OCI-LY7 (cell line): Measurements from ENCODE around the gene PALMD. TPM values are rescaled to one million over a fixed set of nuclear protein-coding genes. Genes with fewer than 3 reads are reported as not detected.

Experiments
- BruUV-seq: library from RNA; stranded (reverse); fragments of 400-500 nt; replicated peaks from 2 replicates; lab custom pipeline; 2021; lab: Mats Ljungman, UMichigan
- CTCF ChIA-PET: fragments of 300-600 bp; sonication (Branson Sonifier 250); formaldehyde crosslinking; loops from one replicate; lab custom pipeline; 2022; ENCODE audit warnings: antibody characterized with exemption; ENCODE audit not compliant: unreplicated experiment; lab: Charles Lee
- POLR2A ChIA-PET: fragments of 300-600 bp; sonication (Branson Sonifier 250); formaldehyde crosslinking; loops from one replicate; lab custom pipeline; 2022; ENCODE audit warnings: antibody characterized with exemption; lab: Charles Lee
- DNase-seq: peaks from one replicate; pipeline ENCODE4 v3.0.0-alpha.2; 2015; ENCODE audit warnings: low spot score
- H2AFZ ChIP-seq: fragments of 200-600 bp; sonication (generic), shearing (Covaris generic); 2 replicates; pipeline ENCODE4 v1.6.1; 2014; ENCODE audit warnings: mild to moderate bottlenecking, antibody characterized with exemption, low read length, moderate library complexity
- H3K27ac ChIP-seq: fragments of 200-600 bp; sonication (generic); 2 replicates; pipeline ENCODE4 v1.5.1; 2014; ENCODE audit warnings: mixed run types, low read depth, mild to moderate bottlenecking, moderate library complexity, low read length, inconsistent platforms; ENCODE audit not compliant: poor library complexity, severe bottlenecking
- H3K36me3 ChIP-seq: fragments of 200-600 bp; sonication (generic); 2 replicates; pipeline ENCODE4 v1.6.1; 2014; ENCODE audit warnings: mild to moderate bottlenecking, antibody characterized with exemption, low read length, moderate library complexity, mixed read lengths; ENCODE audit not compliant: insufficient read depth
- H3K4me1 ChIP-seq: fragments of 200-600 bp; sonication (generic); 2 replicates; pipeline ENCODE4 v1.5.1; 2014; ENCODE audit warnings: mild to moderate bottlenecking, low read length; ENCODE audit not compliant: insufficient read depth, poor library complexity, severe bottlenecking
- H3K4me2 ChIP-seq: fragments of 200-600 bp; sonication (generic); 2 replicates; pipeline ENCODE4 v1.6.1; 2014; ENCODE audit warnings: mild to moderate bottlenecking, low read length
- H3K4me3 ChIP-seq: fragments of 200-600 bp; sonication (generic); 2 replicates; pipeline ENCODE4 v1.5.1; 2014; ENCODE audit warnings: mild to moderate bottlenecking, low read depth, low read length; ENCODE audit not compliant: poor library complexity, severe bottlenecking
- H3K79me2 ChIP-seq: fragments of 200-600 bp; sonication (generic); 2 replicates; pipeline ENCODE4 v1.6.1; 2016; ENCODE audit warnings: low read depth, mild to moderate bottlenecking, low read length, moderate library complexity, mixed read lengths; ENCODE audit not compliant: insufficient read depth
- H3K9me2 ChIP-seq: fragments of 200-600 bp; sonication (generic); 2 replicates; pipeline ENCODE4 v1.6.1; 2016; ENCODE audit warnings: mild to moderate bottlenecking, low read length, mixed read lengths; ENCODE audit not compliant: insufficient read depth
- H3K9me3 ChIP-seq: fragments of 200-600 bp; sonication (generic); 2 replicates; pipeline ENCODE4 v1.6.1; 2014; ENCODE audit warnings: mild to moderate bottlenecking, mixed run types, low read length, mixed read lengths
- H4K20me1 ChIP-seq: fragments of 200-600 bp; sonication (generic); 2 replicates; pipeline ENCODE4 v1.6.1; 2014; ENCODE audit warnings: mild to moderate bottlenecking, antibody characterized with exemption, low read length, moderate library complexity, mixed read lengths; ENCODE audit not compliant: insufficient read depth
- EZH2phosphoT487 ChIP-seq: fragments of 200-600 bp; sonication (generic); IDR thresholded peaks from 2 replicates; pipeline ENCODE4 v1.6.1; 2018; ENCODE audit warnings: low read depth, borderline replicate concordance, mild to moderate bottlenecking, mixed run types, antibody characterized with exemption, low read length, moderate library complexity, mixed read lengths
- intact Hi-C: fragments of 100-400 bp; cut with micrococcal nuclease; formaldehyde crosslinking; loops from one replicate; pipeline ENCODE4 v1.10.0; 2022; ENCODE audit not compliant: unreplicated experiment
- total RNA-seq, 2 experiments: library from RNA; depleted of rRNA in 1 of 2; stranded (reverse); fragments of >200 nt in 1 of 2; shearing (Covaris generic) in 1 of 2; gene quantifications; 2 replicates each; pipeline ENCODE4 v1.2.3, GENCODE V29; 2014 to 2022
- TF ChIP-seq, protein P1 (sequence below): fragments of 200-600 bp; sonication (generic); conservative IDR thresholded peaks from 2 replicates; pipeline ENCODE4 v1.5.1; 2014; ENCODE audit warnings: mild to moderate bottlenecking, antibody characterized with exemption, low read length, moderate library complexity, mixed read lengths

PALMD gene
- total RNA-seq, 2 experiments from 2014 or later, result not detected

DNA sequence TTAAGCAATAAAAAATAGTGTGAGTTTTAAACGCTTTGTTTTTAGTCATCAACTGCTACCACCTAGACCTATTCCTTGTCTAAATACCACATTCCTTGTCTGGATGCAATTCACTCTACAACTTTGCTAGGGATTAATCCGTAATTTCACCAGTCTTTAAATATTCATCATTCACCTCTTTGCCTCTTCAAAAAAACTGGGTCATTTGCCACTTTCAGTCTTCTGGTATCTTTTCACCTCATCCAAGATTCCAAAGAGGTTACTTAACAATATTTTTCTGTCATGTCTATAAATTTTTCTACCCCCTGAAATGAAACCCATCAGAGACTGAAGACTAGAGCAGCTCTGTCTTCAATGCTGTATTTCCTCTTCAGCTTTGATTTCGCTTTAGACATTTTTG, 9.5 kb downstream of the PALMD start:
- Histone ChIP-seq H3K4me3 (no peak overlapping the region), H3K4me1 (no peaks in the 10 kb centered on the region), H4K20me1 (no peaks in the 10 kb centered on the region), H3K4me2 (no peak overlapping the region), H2AFZ (no peak overlapping the region), H3K9me2 (no peaks in the 10 kb centered on the region), H3K27ac (no peak overlapping the region), H3K79me2 (no peaks in the 10 kb centered on the region), H3K36me3 (no peaks in the 10 kb centered on the region), H3K9me3 (no peaks in the 10 kb centered on the region)
- DNase-seq, result no peak
- TF ChIP-seq EZH2phosphoT487, result no peak
- TF ChIP-seq, protein P1, sequence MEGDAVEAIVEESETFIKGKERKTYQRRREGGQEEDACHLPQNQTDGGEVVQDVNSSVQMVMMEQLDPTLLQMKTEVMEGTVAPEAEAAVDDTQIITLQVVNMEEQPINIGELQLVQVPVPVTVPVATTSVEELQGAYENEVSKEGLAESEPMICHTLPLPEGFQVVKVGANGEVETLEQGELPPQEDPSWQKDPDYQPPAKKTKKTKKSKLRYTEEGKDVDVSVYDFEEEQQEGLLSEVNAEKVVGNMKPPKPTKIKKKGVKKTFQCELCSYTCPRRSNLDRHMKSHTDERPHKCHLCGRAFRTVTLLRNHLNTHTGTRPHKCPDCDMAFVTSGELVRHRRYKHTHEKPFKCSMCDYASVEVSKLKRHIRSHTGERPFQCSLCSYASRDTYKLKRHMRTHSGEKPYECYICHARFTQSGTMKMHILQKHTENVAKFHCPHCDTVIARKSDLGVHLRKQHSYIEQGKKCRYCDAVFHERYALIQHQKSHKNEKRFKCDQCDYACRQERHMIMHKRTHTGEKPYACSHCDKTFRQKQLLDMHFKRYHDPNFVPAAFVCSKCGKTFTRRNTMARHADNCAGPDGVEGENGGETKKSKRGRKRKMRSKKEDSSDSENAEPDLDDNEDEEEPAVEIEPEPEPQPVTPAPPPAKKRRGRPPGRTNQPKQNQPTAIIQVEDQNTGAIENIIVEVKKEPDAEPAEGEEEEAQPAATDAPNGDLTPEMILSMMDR, result no peak
- intact Hi-C loops, result no loop called here
- ChIA-PET POLR2A (no interaction called here), CTCF (no interaction called here)
- BruUV-seq, result no TSS peak

DNA sequence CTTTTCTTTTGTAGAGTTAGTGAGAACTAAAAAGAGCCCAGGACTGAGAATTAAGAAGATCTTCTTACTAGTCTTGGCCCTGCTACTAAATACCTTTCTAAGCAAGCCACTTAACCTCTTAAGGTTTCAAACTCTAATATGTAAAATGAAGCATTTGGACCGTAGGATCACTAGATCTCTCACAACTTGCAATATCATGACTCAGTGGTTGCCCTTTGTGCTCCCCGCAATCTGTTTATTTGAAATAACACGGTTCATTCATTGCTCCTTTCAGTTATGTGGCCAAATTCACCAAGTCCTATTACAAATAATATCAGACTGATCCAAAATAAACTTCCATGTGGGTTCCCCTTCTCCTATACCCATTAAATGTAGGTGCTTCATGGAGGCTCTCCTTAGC, 10.8 kb downstream of the PALMD start:
- CTCF ChIA-PET, result no interaction called here
- Histone ChIP-seq H3K4me3 (no peak overlapping the region), H3K9me3 (no peaks in the 10 kb centered on the region), H3K27ac (no peak overlapping the region), H4K20me1 (no peaks in the 10 kb centered on the region), H3K9me2 (no peaks in the 10 kb centered on the region), H3K4me2 (no peak overlapping the region), H2AFZ (no peak overlapping the region), H3K4me1 (no peaks in the 10 kb centered on the region), H3K36me3 (no peaks in the 10 kb centered on the region), H3K79me2 (no peaks in the 10 kb centered on the region)
- no TSS peak for BruUV-seq
- intact Hi-C loops, result no loop called here
- TF ChIP-seq, protein P1, result no peak
- no peak for TF ChIP-seq EZH2phosphoT487
- POLR2A ChIA-PET, result interaction anchor here (0.7 kb wide), 1 partner anchor 61 kb away, joined by 3 read pairs; no protein-coding TSS in a partner anchor
- DNase-seq, result no peak

DNA sequence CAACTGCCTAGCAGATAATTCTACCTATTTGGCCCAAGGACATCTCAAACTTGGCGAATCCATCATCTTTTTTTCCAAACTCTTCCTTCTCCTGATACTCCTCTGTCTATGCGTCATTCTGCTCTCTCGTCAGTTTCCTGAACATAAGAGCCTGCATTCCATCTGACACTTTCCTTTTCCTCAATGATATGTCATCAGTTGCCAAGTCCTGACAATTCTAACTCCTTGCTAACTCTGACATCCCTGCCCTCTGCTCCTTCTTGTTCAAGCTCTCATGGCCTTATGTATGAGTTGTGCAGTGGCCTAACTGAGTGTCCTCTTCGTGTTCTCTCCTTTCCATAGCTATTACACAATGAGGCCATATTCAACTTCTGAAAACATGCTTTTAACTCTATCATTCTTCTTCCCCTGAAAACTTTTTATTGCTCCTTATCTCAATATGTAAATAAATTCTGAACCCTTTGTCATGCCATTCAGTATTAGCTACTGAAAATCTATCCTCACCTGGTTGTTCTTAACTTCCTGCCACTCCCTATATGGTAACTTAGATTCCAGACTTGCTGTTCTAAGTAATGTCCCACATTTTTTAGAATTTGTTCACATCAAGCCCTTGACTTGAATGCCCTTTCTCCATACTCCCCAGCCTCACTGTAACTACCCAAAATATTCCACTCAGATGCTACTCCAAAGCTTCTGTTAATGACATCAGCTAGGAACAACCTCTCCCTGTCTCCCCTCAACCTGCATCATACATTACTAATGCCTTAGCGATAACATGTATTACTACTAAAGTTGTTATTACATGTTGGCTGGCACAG, 11.5 kb downstream of the PALMD start:
- Histone ChIP-seq H2AFZ (no peak overlapping the region), H4K20me1 (no peaks in the 10 kb centered on the region), H3K9me2 (no peaks in the 10 kb centered on the region), H3K36me3 (no peaks in the 10 kb centered on the region), H3K4me3 (no peak overlapping the region), H3K27ac (no peak overlapping the region), H3K79me2 (no peaks in the 10 kb centered on the region), H3K4me2 (no peak overlapping the region), H3K4me1 (no peaks in the 10 kb centered on the region), H3K9me3 (no peaks in the 10 kb centered on the region)
- BruUV-seq, result no TSS peak
- no peak for DNase-seq
- ChIA-PET CTCF (no interaction called here), POLR2A (interaction anchor here (0.5 kb wide), 1 partner anchor 871 kb away, joined by 3 read pairs; no protein-coding TSS in a partner anchor)
- intact Hi-C loops, result no loop called here
- TF ChIP-seq, protein P1, result no peak
